Activated CD4-positive, alpha-beta T cell treated with anti-CD3 and anti-CD28 coated beads for 48 hours (primary cell): Measurements from ENCODE around the gene COPS8.

Source experiments
- DNase-seq: peaks from one replicate; pipeline ENCODE4 v3.0.0-alpha.2; 2020

COPS8 gene

GRCh38 chr2:237134321-237135230, 48.9 kb downstream of the COPS8 start:
- DNase-seq: no peak

- DNase-seq: no peak
Observed at GRCh38 chr2:237136824-237137223, 51.1 kb downstream of the COPS8 start.

GRCh38 chr2:237137626-237138323, 52.1 kb downstream of the COPS8 start:
- DNase-seq: no peak

GRCh38 chr2:237139123-237139675, 53.5 kb downstream of the COPS8 start:
- no peak for DNase-seq

GRCh38 chr2:237140689-237141285, 55.1 kb downstream of the COPS8 start:
- DNase-seq: no peak

- DNase-seq: no peak
Observed at GRCh38 chr2:237141571-237142051, 55.9 kb downstream of the COPS8 start.

GRCh38 chr2:237143118-237143517, 57.4 kb downstream of the COPS8 start:
- no peak for DNase-seq

- DNase-seq: no peak
Observed at GRCh38 chr2:237143676-237144440, 58.2 kb downstream of the COPS8 start.

- DNase-seq: no peak
Observed at GRCh38 chr2:237144516-237144915, 58.8 kb downstream of the COPS8 start.

- DNase-seq: no peak
Observed at GRCh38 chr2:237147317-237147716, 61.6 kb downstream of the COPS8 start.

- DNase-seq: no peak
Observed at GRCh38 chr2:237148624-237149023, 62.9 kb downstream of the COPS8 start.

GRCh38 chr2:237149425-237149824, 63.7 kb downstream of the COPS8 start:
- peak; percentile 70 for DNase-seq
